ENCODE data around the gene JOSD1. TPM values are rescaled to one million over a fixed set of nuclear protein-coding genes. Genes with fewer than 3 reads are reported as not detected.
A peak's percentile ranks its signal among the peaks of the same experiment; 100 is the strongest.

JOSD1 gene
- total and polyA plus RNA-seq, 7 experiments from 2014 or later, result 7.4 to 175 (median 65.7) TPM

DNA sequence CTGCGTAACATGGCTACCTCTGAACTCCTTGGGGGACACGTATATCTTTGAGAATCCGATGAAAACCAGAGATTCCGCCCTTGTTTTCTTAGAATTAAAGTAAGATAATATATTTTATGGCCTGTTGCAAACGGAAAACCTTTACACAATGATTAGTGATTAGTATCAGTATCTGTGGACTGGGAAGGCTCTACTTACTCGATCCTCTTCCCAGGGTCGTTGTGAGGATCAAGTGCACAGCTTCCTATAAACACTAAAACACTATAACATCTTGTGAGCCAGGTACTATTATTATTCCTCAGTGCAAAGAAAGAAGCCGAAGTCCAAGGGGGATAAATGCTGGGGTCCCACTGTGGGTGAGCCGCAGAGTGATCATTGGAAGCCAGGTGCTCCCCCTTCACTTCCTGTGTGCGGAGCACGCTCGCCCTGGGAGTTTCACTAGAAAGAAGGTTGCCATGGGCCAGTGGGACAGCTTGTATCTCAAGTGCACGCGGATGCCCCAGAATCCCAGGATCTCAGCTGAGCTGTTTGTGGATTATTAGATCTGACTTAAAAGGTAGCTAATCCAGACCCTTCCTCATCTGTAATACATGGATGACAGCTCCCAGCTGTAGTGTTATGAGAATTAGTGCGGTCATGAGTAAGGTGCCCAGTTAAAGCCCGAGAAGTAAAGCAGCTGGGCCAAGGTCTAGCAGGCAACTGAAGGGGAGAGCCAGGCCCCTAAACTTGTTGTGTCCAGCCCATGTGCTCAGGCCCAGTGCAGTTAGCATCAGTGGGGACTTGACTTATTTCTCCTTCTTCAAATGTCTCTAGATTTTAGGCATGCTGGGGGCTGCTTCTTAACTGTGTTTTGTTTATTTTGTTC, 43.5 kb downstream of the JOSD1 start:
- Mint-ChIP-seq H3K9me3 (no peaks in the 10 kb centered on the region), H3K4me3 (peak overlapping the region; percentile 94 to 96 (median 96))
- intact Hi-C loops (cut with micrococcal nuclease), result loop anchor here (1.0 to 5.0 kb wide), 4 partner anchors 24 to 150 kb away; partner anchors contain the start of genes DDX17 (in 1 of the 2), DMC1 (in 1 of the 2) and TOMM22 (in 1 of the 2)

GRCh38 chr22:38656256-38657044, 44.3 kb downstream of the JOSD1 start, which contains the start of the genes CBY1 and FAM227A:
CBY1 (plus strand) TSS chr22:38656638; CDS start chr22:38668055, 11,417 bp downstream.
FAM227A (minus strand) TSS chr22:38656392; CDS start chr22:38650168, 6,224 bp downstream.
- intact Hi-C loops (cut with micrococcal nuclease), result loop anchor here (1.0 to 5.0 kb wide), 7 partner anchors 25 to 150 kb away; partner anchors contain the start of genes DMC1 (in 2 of the 2), GTPBP1 (in 2 of the 2), TOMM22 (in 2 of the 2) and DDX17 (in 1 of the 2)
- CTCF ChIA-PET, result no interaction called here
- Histone ChIP-seq H3K36me3 (ENCODE audit: control insufficient read depth in 2 of 3, insufficient read depth in 3 of 3, low read length in 3 of 3) (peaks cover 0 to 4% (median 0%) of the 10 kb centered on the region in 3 experiments), H3K4me3 (ENCODE audit: low read length) (peak within 1 kb of the TSS; percentile 98), H3K27ac (ENCODE audit: low read depth, low read length) (peak within 1 kb of the TSS; percentile 93), H3K9me3 (ENCODE audit: control insufficient read depth in 2 of 3, low read length in 3 of 3) (no peaks in the 10 kb centered on the region), H3K27me3 (ENCODE audit: control insufficient read depth in 2 of 2, insufficient read depth in 2 of 2, low read length in 2 of 2) (no peaks in the 10 kb centered on the region), H3K4me1 (ENCODE audit: control insufficient read depth in 2 of 2, insufficient read depth in 2 of 2, low read length in 2 of 2) (peaks cover 4 to 9% of the 10 kb centered on the region in 2 donors)
- Mint-ChIP-seq H3K27ac (peak within 1 kb of the TSS; percentile 92 to 99 (median 98)), H3K4me1 (peaks cover 4 to 23% (median 18%) of the 10 kb centered on the region in 7 donors), H3K27me3 (no peaks in the 10 kb centered on the region), H3K9me3 (no peaks in the 10 kb centered on the region), H3K4me3 (peak within 1 kb of the TSS; percentile 94 to 96 (median 96)), H3K36me3 (no peaks in the 10 kb centered on the region)
- ATAC-seq (peak; percentile 92), DNase-seq (peak; percentile 79 to 94 (median 85))
- POLR2A ChIA-PET, result interaction anchor here (0.9 to 1.9 kb wide), 6 partner anchors 15 to 154 kb away, joined by 3 to 14 read pairs (median 3); partner anchors contain the start of genes DNAL4, GTPBP1 and TOMM22

More for the DNA sequence above, 43.5 kb downstream of the JOSD1 start:
- Histone ChIP-seq H3K27me3 (ENCODE audit: control insufficient read depth in 2 of 2, insufficient read depth in 2 of 2, low read length in 2 of 2) (no peaks in the 10 kb centered on the region), H3K4me1 (ENCODE audit: control insufficient read depth in 2 of 2, insufficient read depth in 2 of 2, low read length in 2 of 2) (peaks cover 4 to 9% of the 10 kb centered on the region in 2 donors), H3K4me3 (ENCODE audit: low read length) (peak overlapping the region; percentile 98), H3K27ac (ENCODE audit: low read depth, low read length) (peak overlapping the region; percentile 93), H3K9me3 (ENCODE audit: control insufficient read depth in 2 of 3, low read length in 3 of 3) (no peaks in the 10 kb centered on the region), H3K36me3 (ENCODE audit: control insufficient read depth in 2 of 3, insufficient read depth in 3 of 3, low read length in 3 of 3) (peaks cover 0 to 4% (median 0%) of the 10 kb centered on the region in 3 experiments)
- Mint-ChIP-seq H3K27ac (peak overlapping the region; percentile 92 to 99 (median 98)), H3K27me3 (no peaks in the 10 kb centered on the region), H3K36me3 (no peaks in the 10 kb centered on the region), H3K4me1 (peaks cover 4 to 23% (median 18%) of the 10 kb centered on the region in 7 donors)
- ChIA-PET CTCF (no interaction called here), POLR2A (interaction anchor here (0.9 to 1.9 kb wide), 6 partner anchors 14 to 155 kb away, joined by 3 to 14 read pairs (median 3); partner anchors contain the start of genes DNAL4, GTPBP1 and TOMM22)
- peak in 7 of 9 donors; percentile 11 to 48 (median 30) for DNase-seq
- ATAC-seq, result no peak

GRCh38 chr22:38655519-38656255, 45.1 kb downstream of the JOSD1 start:
- Histone ChIP-seq H3K4me1 (ENCODE audit: control insufficient read depth in 2 of 2, insufficient read depth in 2 of 2, low read length in 2 of 2) (peaks cover 4 to 9% of the 10 kb centered on the region in 2 donors), H3K27me3 (ENCODE audit: control insufficient read depth in 2 of 2, insufficient read depth in 2 of 2, low read length in 2 of 2) (no peaks in the 10 kb centered on the region), H3K27ac (ENCODE audit: low read depth, low read length) (peak overlapping the region; percentile 93), H3K4me3 (ENCODE audit: low read length) (peak overlapping the region; percentile 98), H3K36me3 (ENCODE audit: control insufficient read depth in 2 of 3, insufficient read depth in 3 of 3, low read length in 3 of 3) (peaks cover 0 to 4% (median 0%) of the 10 kb centered on the region in 3 experiments), H3K9me3 (ENCODE audit: control insufficient read depth in 2 of 3, low read length in 3 of 3) (no peaks in the 10 kb centered on the region)
- CTCF ChIA-PET, result no interaction called here
- H3K4me1 Mint-ChIP-seq, result peaks cover 4 to 23% (median 18%) of the 10 kb centered on the region in 7 donors
- no peak for ATAC-seq
- intact Hi-C loops (cut with micrococcal nuclease), result loop anchor here (1.0 to 5.0 kb wide), 7 partner anchors 26 to 149 kb away; partner anchors contain the start of genes DMC1 (in 2 of the 2), GTPBP1 (in 2 of the 2), DDX17 (in 1 of the 2) and JOSD1 (in 1 of the 2)
- H3K36me3 Mint-ChIP-seq, result no peaks in the 10 kb centered on the region
- POLR2A ChIA-PET, result no interaction called here
- no peaks in the 10 kb centered on the region for H3K27me3 Mint-ChIP-seq
- peak overlapping the region; percentile 92 to 99 (median 98) for H3K27ac Mint-ChIP-seq
- H3K4me3 Mint-ChIP-seq, result peak overlapping the region; percentile 94 to 96 (median 96)
- no peaks in the 10 kb centered on the region for H3K9me3 Mint-ChIP-seq
- DNase-seq, result peak in 2 of 9 donors; percentile 2 to 3

GRCh38 chr22:38653741-38654140, 47.0 kb downstream of the JOSD1 start:
- peak overlapping the region in 6 of 10 donors; percentile 19 to 62 (median 44) for H3K4me3 Mint-ChIP-seq
- H3K27me3 Mint-ChIP-seq, result peaks cover 0 to 2% (median 0%) of the 10 kb centered on the region in 5 donors
- no peak for ATAC-seq
- H3K9me3 Mint-ChIP-seq, result no peaks in the 10 kb centered on the region
- H3K4me1 ChIP-seq (ENCODE audit: control insufficient read depth in 2 of 2, insufficient read depth in 2 of 2, low read length in 2 of 2), result peaks cover 4 to 9% of the 10 kb centered on the region in 2 donors
- H3K36me3 Mint-ChIP-seq, result no peaks in the 10 kb centered on the region
- no peak overlapping the region for H3K27ac ChIP-seq (ENCODE audit: low read depth, low read length)
- DNase-seq, result no peak
- POLR2A ChIA-PET, result no interaction called here
- peak overlapping the region in 2 of 9 donors; percentile 15 to 74 for H3K27ac Mint-ChIP-seq
- CTCF ChIA-PET, result interaction anchor here (0.7 kb wide), 1 partner anchor 52 kb away, joined by 7 read pairs; no protein-coding TSS in a partner anchor
- peaks cover 0 to 4% (median 0%) of the 10 kb centered on the region in 3 experiments for H3K36me3 ChIP-seq (ENCODE audit: control insufficient read depth in 2 of 3, insufficient read depth in 3 of 3, low read length in 3 of 3)
- H3K9me3 ChIP-seq (ENCODE audit: control insufficient read depth in 2 of 3, low read length in 3 of 3), result no peaks in the 10 kb centered on the region
- no peak overlapping the region for H3K4me3 ChIP-seq (ENCODE audit: low read length)
- peaks cover 4 to 22% (median 18%) of the 10 kb centered on the region in 7 donors for H3K4me1 Mint-ChIP-seq
- intact Hi-C loops (cut with micrococcal nuclease), result no loop called here
- no peaks in the 10 kb centered on the region for H3K27me3 ChIP-seq (ENCODE audit: control insufficient read depth in 2 of 2, insufficient read depth in 2 of 2, low read length in 2 of 2)

DNA sequence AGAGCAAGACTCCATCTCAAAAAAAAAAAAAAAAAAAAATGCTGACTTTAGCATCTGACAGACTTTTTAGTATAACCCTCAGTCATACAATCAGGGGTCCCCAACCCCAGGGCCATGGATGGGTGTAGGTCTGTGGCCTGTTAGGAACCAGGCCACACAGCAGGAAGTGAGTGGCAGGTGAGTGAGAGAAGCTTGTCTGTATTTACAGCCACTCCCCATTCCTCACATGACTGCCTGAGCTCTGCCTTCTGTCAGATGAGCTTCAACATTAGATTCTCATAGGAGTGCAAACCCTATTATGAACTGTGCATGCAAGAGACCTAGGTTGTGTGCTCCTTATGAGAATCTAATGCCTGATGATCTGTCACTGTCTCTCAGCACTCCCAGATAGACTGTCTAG, 47.9 kb downstream of the JOSD1 start:
- ChIA-PET CTCF (interaction anchor here (0.6 kb wide), 1 partner anchor 12 kb away, joined by 4 read pairs; no protein-coding TSS in a partner anchor), POLR2A (interaction anchor here (0.6 to 0.8 kb wide), 3 partner anchors 81 to 715 kb away, joined by 3 to 4 read pairs (median 3); no protein-coding TSS in a partner anchor)
- H3K27ac Mint-ChIP-seq, result no peak overlapping the region

More for the DNA sequence above, 47.9 kb downstream of the JOSD1 start:
- Histone ChIP-seq H3K27ac (ENCODE audit: low read depth, low read length) (no peak overlapping the region), H3K27me3 (ENCODE audit: control insufficient read depth in 2 of 2, insufficient read depth in 2 of 2, low read length in 2 of 2) (no peaks in the 10 kb centered on the region), H3K36me3 (ENCODE audit: control insufficient read depth in 2 of 3, insufficient read depth in 3 of 3, low read length in 3 of 3) (peaks cover 0 to 4% (median 0%) of the 10 kb centered on the region in 3 experiments), H3K9me3 (ENCODE audit: control insufficient read depth in 2 of 3, low read length in 3 of 3) (no peaks in the 10 kb centered on the region), H3K4me3 (ENCODE audit: low read length) (no peak overlapping the region), H3K4me1 (ENCODE audit: control insufficient read depth in 2 of 2, insufficient read depth in 2 of 2, low read length in 2 of 2) (peaks cover 4 to 9% of the 10 kb centered on the region in 2 donors)
- intact Hi-C loops (cut with micrococcal nuclease), result no loop called here
- ATAC-seq, result no peak
- Mint-ChIP-seq H3K4me1 (peaks cover 0 to 17% (median 13%) of the 10 kb centered on the region in 7 donors), H3K4me3 (no peak overlapping the region), H3K27me3 (peaks cover 0 to 4% (median 0%) of the 10 kb centered on the region in 5 donors), H3K36me3 (no peaks in the 10 kb centered on the region), H3K9me3 (no peaks in the 10 kb centered on the region)
- peak in 1 of 9 donors; percentile 8 for DNase-seq

Data from naive thymus-derived CD4-positive, alpha-beta T cell (primary cell).